COLO829 (cell line): Measurements from ENCODE around the gene ZFYVE26.
"Not testable (repeated sequence)": the region's sequence is repeated elsewhere in the genome, so short reads cannot be mapped to it uniquely, and the experiment has no call there.

Experiments
- DNase-seq: peaks from one replicate; pipeline ENCODE4 v3.0.0; 2012; ENCODE audit warnings: low spot score

Gene ZFYVE26

GRCh38 chr14:67705211-67705610, 111.2 kb downstream of the ZFYVE26 start:
- no peak for DNase-seq

DNA sequence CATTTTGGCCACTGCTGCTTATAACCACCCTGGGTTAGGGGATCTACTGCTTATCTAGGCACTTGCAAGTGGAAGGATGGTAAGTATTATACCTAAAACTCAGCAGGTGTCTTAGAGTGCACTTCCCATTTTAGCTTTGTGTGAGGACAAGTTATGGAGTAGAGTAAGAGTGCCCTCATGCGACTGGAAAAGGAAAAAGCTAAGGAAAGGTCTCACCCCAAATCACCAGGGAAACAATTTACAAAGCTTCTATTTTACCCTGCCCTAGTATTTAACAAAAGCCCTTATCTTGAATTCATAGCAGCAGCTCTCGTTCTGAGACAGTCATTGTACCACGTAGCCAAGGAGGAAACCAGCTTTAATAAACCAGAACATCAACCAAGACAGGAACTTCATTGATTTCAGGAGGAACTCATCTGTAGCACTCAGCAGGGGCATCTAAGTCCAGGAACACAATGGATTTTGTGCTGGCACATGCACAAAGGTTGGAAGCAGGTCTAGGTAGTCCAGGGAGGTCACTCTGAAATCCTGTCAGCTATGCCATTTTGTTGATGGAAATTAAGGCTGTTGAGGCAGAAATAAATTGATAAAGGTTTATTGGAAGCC, 111.8 kb downstream of the ZFYVE26 start:
- DNase-seq: peak; percentile 97

DNA sequence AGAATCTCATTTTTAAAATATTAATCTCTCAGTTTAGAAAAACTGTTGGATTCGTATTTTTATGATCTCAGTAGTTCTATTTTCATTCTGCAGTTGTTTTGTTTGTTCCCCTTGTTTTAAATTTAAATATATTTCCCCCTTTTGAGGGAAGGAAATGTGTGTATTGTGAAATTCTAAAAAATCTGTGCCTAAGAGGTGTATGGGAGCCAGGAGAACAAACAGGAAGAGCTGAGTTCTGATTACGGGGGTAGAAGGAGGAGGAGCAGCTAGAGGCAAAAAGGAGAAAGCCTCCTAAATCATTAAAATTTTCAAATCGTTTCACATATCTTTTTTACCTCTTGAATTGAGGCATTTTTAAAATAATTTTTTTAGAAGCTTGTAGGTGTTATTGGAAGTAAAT, 112.4 kb downstream of the ZFYVE26 start:
- DNase-seq: no peak

DNA sequence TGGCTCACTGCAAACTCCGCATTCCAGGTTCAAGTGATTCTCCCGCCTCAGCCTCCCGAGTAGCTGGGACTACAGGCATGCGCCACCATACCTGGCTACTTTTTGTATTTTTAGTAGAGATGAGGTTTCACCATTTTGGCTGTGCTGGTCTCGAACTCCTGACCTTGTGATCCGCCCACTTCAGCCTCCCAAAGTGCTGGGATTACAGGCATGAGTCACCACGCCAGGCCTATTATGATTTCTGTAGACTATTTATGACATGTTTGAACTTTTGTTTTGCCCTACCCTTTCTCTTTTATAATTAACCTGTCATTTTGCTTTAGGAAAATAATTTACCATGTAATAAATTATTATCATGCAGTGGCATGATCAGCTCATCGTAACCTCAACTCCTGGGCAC, 114.9 kb downstream of the ZFYVE26 start, which contains the start of gene RDH12:
Gene RDH12 (plus strand): TSS at position 395 of the 400 bp plus-strand sequence. CDS start 20,757 bp downstream, outside the sequence.
- DNase-seq: not testable (repeated sequence)

- no peak for DNase-seq
These were observed 118.2 kb downstream of the ZFYVE26 start for GRCh38 chr14:67698179-67698578.

- no peak for DNase-seq
These were observed 119.4 kb downstream of the ZFYVE26 start for GRCh38 chr14:67697006-67697405.
